Mucosa of stomach (tissue), 1 donor: ENCODE results near the gene ZNF326.
"Not testable (repeated sequence)": the region's sequence is repeated elsewhere in the genome, so short reads cannot be mapped to it uniquely, and the experiment has no call there.

Experiments
- H3K27me3 ChIP-seq: one replicate; pipeline ENCODE4 v1.7.0; 2013; ENCODE audit warnings: mild to moderate bottlenecking, low read length; ENCODE audit not compliant: control insufficient read depth, insufficient read depth
- H3K36me3 ChIP-seq: one replicate; pipeline ENCODE4 v1.7.0; 2013; ENCODE audit warnings: low read length; ENCODE audit not compliant: control insufficient read depth, insufficient read depth
- H3K4me1 ChIP-seq: one replicate; pipeline ENCODE4 v1.7.0; 2013; ENCODE audit warnings: mild to moderate bottlenecking, low read length; ENCODE audit not compliant: control insufficient read depth, insufficient read depth
- H3K4me3 ChIP-seq: one replicate; pipeline ENCODE4 v1.7.0; 2013; ENCODE audit warnings: low read length
- H3K9ac ChIP-seq: one replicate; pipeline ENCODE4 v1.7.0; 2013; ENCODE audit warnings: mild to moderate bottlenecking, low read length, moderate library complexity
- H3K9me3 ChIP-seq: one replicate; pipeline ENCODE4 v1.7.0; 2013; ENCODE audit warnings: mild to moderate bottlenecking, low read length, moderate library complexity; ENCODE audit not compliant: control insufficient read depth
- donor health status: Pancreatic carcinoma.

The ZNF326 gene

DNA sequence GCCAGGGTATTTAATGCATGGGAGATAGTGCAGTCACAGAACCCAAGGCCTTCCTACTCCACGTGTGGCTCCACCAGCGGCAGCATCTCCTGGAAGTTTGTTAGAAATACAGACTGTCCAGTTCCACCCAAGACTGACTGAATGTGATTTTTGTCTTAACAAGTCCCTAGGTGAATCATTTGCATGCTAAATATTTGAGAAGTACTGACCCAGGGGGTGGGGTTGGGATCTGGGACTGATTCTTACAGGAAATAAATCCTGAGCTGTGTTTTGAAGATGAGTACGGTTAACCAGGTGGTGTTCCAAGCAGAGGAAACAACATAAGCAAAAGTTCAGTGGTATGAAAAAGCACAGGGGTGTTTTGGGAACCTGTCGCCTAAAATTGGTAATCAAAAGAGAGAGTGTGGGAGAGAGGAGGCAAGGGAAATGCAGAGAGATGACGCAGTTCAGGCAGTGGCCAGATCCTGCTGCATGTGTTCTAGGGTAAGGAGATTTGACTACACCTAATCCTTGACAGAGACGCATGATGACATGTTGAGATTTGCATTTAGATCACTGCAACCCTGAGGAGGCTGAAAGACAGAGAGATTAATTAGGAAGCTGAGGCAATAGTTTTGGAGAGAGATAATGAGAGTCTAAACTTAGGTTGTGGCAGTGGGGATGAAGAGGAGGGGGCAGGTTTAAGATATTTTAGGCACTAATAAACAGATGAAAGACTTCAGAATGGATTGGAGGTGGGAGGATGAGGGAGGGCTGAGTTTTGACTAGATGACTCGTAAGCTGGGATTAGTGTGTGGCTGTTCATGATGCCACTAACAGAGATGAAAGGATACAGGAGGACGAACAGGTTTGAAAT lies 3.7 kb upstream of the ZNF326 start:
- Histone ChIP-seq H3K4me1 (peaks cover 21% of the 10 kb centered on the region), H3K36me3 (no peaks in the 10 kb centered on the region), H3K9me3 (no peaks in the 10 kb centered on the region), H3K4me3 (no peak overlapping the region), H3K27me3 (no peaks in the 10 kb centered on the region), H3K9ac (no peak overlapping the region)

DNA sequence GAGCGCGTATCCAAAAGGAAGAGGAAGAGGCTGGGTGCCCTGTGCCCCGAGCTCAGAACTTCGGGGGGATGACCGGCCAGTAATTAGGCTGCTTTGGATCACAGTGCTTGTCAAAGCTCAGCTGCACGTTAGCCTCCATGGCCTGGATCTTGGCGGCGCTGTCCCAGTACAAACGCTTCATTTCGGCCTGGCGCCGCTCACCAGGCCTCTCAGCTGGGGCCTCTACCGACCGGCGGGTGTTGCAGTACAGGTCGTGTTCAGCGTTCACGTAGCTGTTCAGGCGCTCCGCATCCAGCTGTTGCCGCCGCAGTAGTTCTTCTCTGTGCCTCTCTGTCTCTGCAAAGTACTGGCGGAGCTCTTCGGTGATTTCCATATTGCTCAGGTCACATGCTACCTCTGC lies 1.4 kb upstream of the ZNF326 start:
- Histone ChIP-seq H3K36me3 (no peaks in the 10 kb centered on the region), H3K4me1 (peaks cover 27% of the 10 kb centered on the region), H3K27me3 (no peaks in the 10 kb centered on the region), H3K9me3 (no peaks in the 10 kb centered on the region), H3K9ac (no peak overlapping the region), H3K4me3 (no peak overlapping the region)

DNA sequence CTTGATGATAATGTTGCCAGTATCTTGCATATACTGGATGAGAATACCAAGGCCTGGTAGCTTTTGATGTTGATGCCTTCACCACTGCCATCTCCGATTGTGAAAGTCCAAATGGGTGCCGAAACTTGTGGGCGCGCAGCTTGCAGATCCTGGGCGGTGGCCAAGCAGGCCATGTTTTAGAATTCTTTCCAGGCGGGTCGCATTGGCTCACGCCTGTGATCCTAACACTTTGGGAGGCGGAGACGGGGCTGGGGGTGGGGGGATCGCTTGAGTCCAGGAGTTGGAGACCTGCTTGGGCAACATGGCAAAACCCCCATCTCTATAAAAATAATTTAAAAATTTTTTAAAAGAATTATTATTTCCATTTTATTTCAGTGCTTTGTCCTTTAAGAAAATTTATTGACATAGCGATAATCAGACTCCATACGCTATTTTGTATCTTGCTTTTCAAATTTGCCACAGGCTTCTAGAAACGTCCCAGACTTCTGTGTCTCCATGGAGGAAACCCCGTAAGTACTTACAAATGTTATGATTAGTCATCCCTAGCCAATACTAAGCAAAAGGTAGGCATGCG lies 592 bp upstream of the ZNF326 start:
- peak overlapping the region; percentile 52 for H3K4me3 ChIP-seq
- no peaks in the 10 kb centered on the region for H3K27me3 ChIP-seq
- H3K36me3 ChIP-seq, result no peaks in the 10 kb centered on the region
- no peaks in the 10 kb centered on the region for H3K9me3 ChIP-seq
- peak overlapping the region; percentile 89 for H3K9ac ChIP-seq
- H3K4me1 ChIP-seq, result peaks cover 33% of the 10 kb centered on the region

DNA sequence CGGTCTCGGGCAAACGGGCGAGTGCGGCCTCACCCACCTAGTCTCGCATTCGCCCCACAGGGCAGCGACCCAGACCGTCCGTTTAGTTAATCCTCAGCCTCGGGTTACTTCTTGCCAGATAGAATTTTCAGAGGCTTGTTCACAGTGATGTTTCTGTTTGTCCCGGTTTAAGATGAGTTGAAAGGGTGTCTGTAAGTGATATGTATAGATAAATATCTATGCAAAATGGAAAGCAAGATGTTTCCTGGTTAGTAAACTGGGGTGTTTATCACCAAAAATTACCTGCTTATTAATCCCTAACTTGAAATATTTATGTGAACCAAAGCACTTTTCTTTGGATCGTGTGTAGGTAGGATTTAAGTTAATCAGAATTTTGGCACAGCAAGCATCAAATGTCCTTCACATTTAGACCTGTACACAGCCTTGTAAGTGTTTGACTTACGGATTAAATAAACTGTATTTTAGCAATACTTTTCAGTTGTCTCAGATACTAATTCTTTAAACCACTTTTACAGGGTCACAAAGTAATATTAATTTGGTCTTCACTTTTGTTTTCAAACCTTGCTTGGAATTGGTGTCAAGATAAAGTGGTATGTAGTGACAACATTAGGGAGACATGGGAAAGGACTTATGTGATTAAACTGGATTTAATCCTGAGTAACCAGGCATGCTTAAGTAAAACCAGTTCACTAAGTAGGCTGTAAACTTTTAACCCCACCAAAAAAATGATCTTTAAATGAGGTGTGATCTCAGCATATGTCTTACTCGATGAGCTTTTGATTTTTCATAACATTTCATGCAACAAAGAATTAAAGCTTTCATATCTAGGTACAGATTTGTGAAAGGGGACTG lies 914 bp downstream of the ZNF326 start:
- peak overlapping the region; percentile 52 for H3K4me3 ChIP-seq
- H3K9ac ChIP-seq, result peak overlapping the region; percentile 89
- H3K36me3 ChIP-seq, result no peaks in the 10 kb centered on the region
- no peaks in the 10 kb centered on the region for H3K27me3 ChIP-seq
- peaks cover 27% of the 10 kb centered on the region for H3K4me1 ChIP-seq
- H3K9me3 ChIP-seq, result no peaks in the 10 kb centered on the region

DNA sequence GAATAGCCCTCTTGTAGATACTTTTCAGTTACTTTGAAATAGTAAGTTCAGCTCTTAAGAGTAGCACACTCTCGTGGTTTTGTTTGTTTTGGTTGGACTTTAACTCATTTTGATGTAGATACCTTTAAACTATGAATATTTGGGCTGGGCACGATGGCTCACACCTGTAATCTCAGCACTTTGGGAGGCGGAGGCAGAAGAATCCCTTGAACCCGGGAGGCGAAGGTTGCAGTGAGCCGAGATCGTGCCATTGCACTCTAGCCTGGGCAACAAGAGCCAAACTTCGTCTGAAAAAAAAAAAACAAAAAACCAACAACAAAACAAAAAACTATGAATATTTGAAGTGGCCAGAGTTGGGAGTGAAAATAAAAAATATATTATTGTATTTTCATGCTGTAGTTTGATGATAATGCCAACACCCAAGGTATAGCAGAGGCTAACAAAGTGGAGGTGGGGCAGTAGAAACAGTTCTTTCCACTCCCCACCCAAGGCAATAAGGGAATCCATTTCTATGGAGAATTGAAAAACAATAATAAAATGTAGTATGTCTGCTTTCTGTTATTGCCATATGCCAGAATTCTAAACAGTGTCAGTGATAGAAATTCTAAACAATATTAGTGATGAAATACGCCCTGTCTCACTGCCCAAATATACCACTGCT lies 1.7 kb downstream of the ZNF326 start:
- Histone ChIP-seq H3K4me3 (no peak overlapping the region), H3K9me3 (no peaks in the 10 kb centered on the region), H3K36me3 (no peaks in the 10 kb centered on the region), H3K9ac (peak overlapping the region; percentile 89), H3K4me1 (peaks cover 19% of the 10 kb centered on the region), H3K27me3 (no peaks in the 10 kb centered on the region)

DNA sequence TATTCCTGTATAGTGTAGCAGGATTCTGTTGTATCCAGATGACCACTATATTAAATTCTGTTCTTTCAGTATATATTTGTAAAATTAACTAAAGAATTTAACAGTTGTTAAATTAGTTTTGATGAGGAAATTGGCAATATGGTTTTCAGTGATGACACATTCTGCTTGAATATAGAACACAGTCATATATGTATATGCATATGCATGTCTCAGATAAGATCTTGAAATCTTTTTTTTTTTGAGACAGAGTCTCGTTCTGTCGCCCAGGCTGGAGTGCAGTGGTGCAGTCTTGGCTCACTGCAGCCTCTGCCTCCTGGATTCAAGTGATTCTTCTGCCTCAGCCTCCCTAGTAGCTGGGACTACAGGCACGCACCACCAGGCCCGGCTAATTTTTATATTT lies 2.2 kb downstream of the ZNF326 start:
- not testable (repeated sequence) for H3K9ac ChIP-seq, H3K36me3 ChIP-seq, H3K4me3 ChIP-seq, H3K27me3 ChIP-seq, H3K9me3 ChIP-seq
- H3K4me1 ChIP-seq, result peaks cover 14% of the 10 kb centered on the region

DNA sequence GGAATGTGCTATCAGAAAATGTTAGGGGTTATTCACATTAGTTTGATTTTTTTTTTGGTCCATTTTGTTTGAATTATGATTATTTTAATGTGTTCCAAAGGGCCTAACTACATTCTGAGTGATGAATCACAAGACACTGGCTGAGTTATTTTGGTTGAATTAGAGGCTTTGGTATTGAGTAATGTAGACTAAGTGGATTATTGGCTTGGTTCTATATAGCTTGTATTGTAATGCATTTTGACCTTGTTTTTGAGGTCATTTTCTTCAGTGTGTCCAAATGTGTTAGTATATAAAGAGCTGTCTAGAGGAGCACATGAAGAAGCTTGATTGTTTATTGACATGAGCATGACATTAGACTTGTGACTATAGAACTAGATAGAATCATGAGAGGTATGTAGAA lies 3.4 kb downstream of the ZNF326 start:
- peaks cover 12% of the 10 kb centered on the region for H3K4me1 ChIP-seq

DNA sequence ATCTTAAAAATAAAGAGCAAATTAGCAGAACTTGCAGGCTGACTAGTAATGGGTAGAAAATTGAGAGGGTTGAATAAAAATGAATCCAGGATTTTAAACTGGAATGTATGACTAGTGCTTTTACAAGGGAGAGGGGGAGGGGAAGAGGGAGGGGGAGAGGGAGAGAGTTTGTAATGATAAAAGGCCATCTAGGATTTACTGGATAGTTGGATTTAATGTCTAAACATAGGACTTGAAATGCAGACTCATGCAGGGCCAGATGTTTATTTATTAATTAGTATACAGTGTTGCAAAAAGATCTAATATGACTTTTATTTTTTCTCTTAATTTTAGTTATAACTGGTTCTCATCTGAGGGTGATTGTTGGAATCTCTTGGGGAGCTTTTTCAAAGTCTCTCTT lies 4.3 kb downstream of the ZNF326 start:
- H3K36me3 ChIP-seq, result no peaks in the 10 kb centered on the region
- H3K9me3 ChIP-seq, result no peaks in the 10 kb centered on the region
- no peak overlapping the region for H3K4me3 ChIP-seq
- no peak overlapping the region for H3K9ac ChIP-seq
- H3K27me3 ChIP-seq, result no peaks in the 10 kb centered on the region
- H3K4me1 ChIP-seq, result peaks cover 12% of the 10 kb centered on the region

More for the DNA sequence above, 3.4 kb downstream of the ZNF326 start:
- no peaks in the 10 kb centered on the region for H3K9me3 ChIP-seq
- H3K4me3 ChIP-seq, result no peak overlapping the region
- no peaks in the 10 kb centered on the region for H3K27me3 ChIP-seq
- H3K9ac ChIP-seq, result no peak overlapping the region
- no peaks in the 10 kb centered on the region for H3K36me3 ChIP-seq

DNA sequence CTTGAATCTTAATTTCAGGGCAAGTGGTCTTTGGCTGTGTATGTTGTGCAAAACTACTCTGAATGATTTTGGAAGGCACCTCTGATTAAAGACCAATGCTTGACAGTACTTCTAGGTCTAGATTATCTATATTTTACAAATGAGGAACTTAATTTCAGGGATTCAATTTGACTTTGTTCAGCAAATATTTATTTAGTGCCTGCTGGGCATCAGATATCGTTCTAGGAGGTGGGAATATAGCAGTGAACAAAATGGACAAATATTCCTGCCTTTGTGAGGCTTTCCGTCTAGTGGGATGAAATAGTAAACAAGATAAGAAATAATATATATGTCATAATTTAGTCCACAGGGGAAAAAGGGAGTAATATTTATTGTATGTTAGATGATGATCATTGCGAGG lies 4.7 kb downstream of the ZNF326 start:
- H3K4me1 ChIP-seq, result peaks cover 12% of the 10 kb centered on the region

DNA sequence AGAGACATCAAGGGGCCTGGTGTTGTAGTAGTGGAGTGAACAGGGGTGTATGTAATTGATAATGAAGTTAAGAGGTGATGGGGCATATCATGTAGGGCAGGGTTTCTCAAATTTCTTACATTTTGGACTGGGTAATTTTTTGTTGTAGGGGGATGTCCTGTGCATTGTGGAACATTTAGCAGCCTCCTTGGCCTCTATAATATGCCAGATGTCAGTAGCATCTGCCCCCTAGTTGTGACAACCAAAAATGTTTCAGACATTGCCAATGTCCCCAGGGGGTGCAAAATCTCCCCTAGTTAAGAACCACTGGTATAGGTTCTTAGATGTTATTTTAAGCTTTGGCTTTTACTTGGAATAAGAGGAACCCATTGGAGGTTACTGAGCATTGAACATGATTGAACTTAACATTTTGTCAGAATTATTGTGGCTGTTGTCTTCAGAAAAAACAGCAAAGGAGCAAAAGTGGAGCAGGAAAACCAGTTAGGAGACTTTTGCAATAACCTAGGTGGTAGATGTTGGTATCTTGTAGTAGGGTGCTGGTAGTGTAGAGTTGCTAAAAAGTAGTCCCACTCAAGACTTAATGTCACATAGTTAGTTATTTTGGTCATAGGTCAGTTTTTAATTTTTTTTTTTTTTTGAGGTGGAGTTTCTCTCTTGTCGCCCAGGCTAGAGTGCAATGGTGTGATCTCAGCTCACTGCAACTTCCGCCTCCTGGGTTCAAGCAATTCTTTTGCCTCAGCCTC lies 6.2 kb downstream of the ZNF326 start:
- peaks cover 12% of the 10 kb centered on the region for H3K4me1 ChIP-seq

More for the DNA sequence above, 4.7 kb downstream of the ZNF326 start:
- Histone ChIP-seq H3K27me3 (no peaks in the 10 kb centered on the region), H3K9me3 (no peaks in the 10 kb centered on the region), H3K36me3 (no peaks in the 10 kb centered on the region), H3K4me3 (no peak overlapping the region), H3K9ac (no peak overlapping the region)

DNA sequence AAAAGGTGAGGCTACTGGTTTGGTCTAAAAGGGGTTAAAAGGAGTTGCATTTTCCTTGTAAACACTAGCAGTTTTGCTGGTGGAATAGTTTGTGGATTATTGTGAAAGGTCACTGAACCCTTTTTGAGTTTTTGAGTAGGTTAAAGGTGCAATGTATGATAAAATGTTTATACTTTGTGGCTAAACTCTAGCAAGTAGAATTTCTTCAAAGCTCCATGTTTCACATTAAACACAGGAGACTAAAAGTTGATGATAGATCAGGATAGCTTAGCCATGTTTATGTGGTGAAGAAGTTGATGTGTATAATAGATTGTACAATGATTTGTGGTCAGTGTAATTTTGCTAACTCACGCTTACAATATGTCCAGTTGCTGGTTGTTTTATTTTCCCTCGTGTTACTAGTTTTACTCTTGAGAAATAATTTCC lies 13.1 kb downstream of the ZNF326 start:
- no peaks in the 10 kb centered on the region for H3K4me1 ChIP-seq
- no peak overlapping the region for H3K9ac ChIP-seq
- no peaks in the 10 kb centered on the region for H3K36me3 ChIP-seq

More for the DNA sequence above, 6.2 kb downstream of the ZNF326 start:
- Histone ChIP-seq H3K9ac (no peak overlapping the region), H3K27me3 (no peaks in the 10 kb centered on the region), H3K4me3 (no peak overlapping the region), H3K36me3 (no peaks in the 10 kb centered on the region), H3K9me3 (no peaks in the 10 kb centered on the region)

More for the DNA sequence above, 13.1 kb downstream of the ZNF326 start:
- no peak overlapping the region for H3K4me3 ChIP-seq
- H3K27me3 ChIP-seq, result no peaks in the 10 kb centered on the region
- H3K9me3 ChIP-seq, result no peaks in the 10 kb centered on the region
